Retina (tissue), 1 donor: ENCODE results near the gene IL6ST.
"Not testable (repeated sequence)": the region's sequence is repeated elsewhere in the genome, so short reads cannot be mapped to it uniquely, and the experiment has no call there.

Source experiments
- DNase-seq: peaks from one replicate; pipeline ENCODE4 v3.0.0-alpha.2; 2016

The IL6ST gene

GRCh38 chr5:56003679-56004078, 8.9 kb upstream of the IL6ST start:
- no peak for DNase-seq

GRCh38 chr5:56003179-56003578, 8.4 kb upstream of the IL6ST start:
- DNase-seq, result no peak

GRCh38 chr5:56002303-56002702, 7.5 kb upstream of the IL6ST start:
- no peak for DNase-seq

GRCh38 chr5:56000221-56000620, 5.5 kb upstream of the IL6ST start:
- not testable (repeated sequence) for DNase-seq

- no peak for DNase-seq
Measured at GRCh38 chr5:55998966-55999365, 4.2 kb upstream of the IL6ST start.

GRCh38 chr5:55997742-55998351, 3.1 kb upstream of the IL6ST start:
- no peak for DNase-seq

GRCh38 chr5:55994998-55995914, 493 bp upstream of the IL6ST start:
- no peak for DNase-seq

GRCh38 chr5:55993731-55994494, 850 bp downstream of the IL6ST start:
- DNase-seq, result no peak

GRCh38 chr5:55993013-55993412, 1.8 kb downstream of the IL6ST start:
- DNase-seq, result peak; percentile 17

- peak; percentile 12 for DNase-seq
Measured at GRCh38 chr5:55991768-55992486, 2.8 kb downstream of the IL6ST start.

- DNase-seq, result not testable (repeated sequence)
Measured at GRCh38 chr5:55990895-55991294, 3.9 kb downstream of the IL6ST start.

- no peak for DNase-seq
Measured at GRCh38 chr5:55989860-55990259, 4.9 kb downstream of the IL6ST start.

GRCh38 chr5:55988979-55989638, 5.7 kb downstream of the IL6ST start:
- no peak for DNase-seq

- DNase-seq, result not testable (repeated sequence)
Measured at GRCh38 chr5:55988428-55988827, 6.3 kb downstream of the IL6ST start.

- no peak for DNase-seq
Measured at GRCh38 chr5:55986931-55987330, 7.8 kb downstream of the IL6ST start.

- DNase-seq, result no peak
Measured at GRCh38 chr5:55985181-55985580, 9.6 kb downstream of the IL6ST start.

GRCh38 chr5:55983986-55984385, 10.8 kb downstream of the IL6ST start:
- DNase-seq, result no peak

- DNase-seq, result no peak
Measured at GRCh38 chr5:55982957-55983381, 11.8 kb downstream of the IL6ST start.

- no peak for DNase-seq
Measured at GRCh38 chr5:55973296-55973695, 21.5 kb downstream of the IL6ST start.

GRCh38 chr5:55969956-55970355, 24.8 kb downstream of the IL6ST start:
- no peak for DNase-seq

- no peak for DNase-seq
Measured at GRCh38 chr5:55966284-55966683, 28.5 kb downstream of the IL6ST start.

- no peak for DNase-seq
Measured at GRCh38 chr5:55965525-55965924, 29.2 kb downstream of the IL6ST start.
